GM19463 (cell line): ENCODE results near the gene CHKA.

ENCODE experiments used
- ATAC-seq: cut with Tn5 transposase; IDR thresholded peaks from one replicate; pipeline ENCODE4 v1.9.1; 2021; ENCODE audit warnings: mild to moderate bottlenecking, moderate library complexity; ENCODE audit not compliant: unreplicated experiment

The CHKA gene

DNA sequence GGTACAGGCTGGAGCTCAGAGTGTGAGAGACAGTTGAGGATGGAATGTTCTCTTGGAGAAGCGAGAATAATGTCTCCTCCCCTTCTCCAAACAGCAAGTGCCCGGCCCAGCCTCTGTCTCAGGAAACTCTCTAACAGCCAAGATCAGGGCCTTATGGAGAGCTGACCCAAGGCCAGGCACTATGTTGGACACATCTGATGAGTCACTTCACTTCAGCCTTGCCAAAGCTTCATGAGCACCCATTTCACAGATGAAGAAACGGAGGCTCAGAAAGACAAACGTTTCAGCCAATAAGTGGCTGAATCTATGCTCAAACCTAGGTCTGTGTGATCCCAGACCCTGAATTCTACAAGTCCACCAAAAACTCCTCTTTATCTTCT lies 22.1 kb upstream of the CHKA start:
- no peak for ATAC-seq

DNA sequence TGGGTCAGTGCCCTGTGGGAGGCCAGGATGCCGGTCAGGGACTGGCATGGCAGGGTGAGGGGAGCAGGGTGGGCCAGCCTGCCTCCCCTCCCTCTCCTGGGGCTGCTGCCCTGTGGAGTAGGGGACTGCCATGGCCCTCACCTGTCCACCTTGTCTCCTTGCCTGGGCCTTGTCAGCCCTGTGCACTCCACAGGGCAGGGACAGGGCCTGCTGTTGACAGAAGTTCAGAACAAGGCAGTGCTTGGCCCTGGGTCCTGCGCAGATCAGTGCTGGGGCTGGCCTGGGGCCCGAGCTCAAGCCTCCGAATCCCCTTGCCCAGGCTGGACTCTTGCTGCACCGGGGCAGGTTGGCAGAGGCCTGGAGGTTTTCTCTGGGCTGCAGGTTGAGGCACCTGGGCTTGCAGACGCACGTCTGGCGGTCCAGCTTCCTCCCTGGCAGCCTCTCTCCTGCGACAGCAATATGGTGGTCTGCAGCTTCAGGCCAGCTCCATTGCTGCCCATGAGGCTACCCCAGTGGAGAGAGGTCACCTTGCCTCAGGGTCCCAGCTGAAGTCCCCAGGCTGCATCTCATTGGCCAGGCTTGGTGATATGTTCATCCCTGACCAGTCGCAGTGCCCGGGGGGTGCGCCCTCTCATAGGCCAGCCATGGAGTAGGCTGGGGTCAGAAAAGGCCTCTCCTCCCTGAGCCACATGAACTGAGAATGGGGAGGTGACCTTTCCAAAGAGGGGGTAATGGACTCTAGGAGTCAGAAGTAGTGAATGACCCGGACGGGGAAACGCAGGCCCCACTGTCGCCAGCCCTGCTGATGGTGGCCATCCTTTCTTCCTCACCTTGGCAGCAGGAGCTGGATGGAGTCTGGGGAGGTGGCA lies 21.5 kb upstream of the CHKA start:
- ATAC-seq, result no peak

- no peak for ATAC-seq
Observed at GRCh38 chr11:68142028-68142412, 20.8 kb upstream of the CHKA start.

DNA sequence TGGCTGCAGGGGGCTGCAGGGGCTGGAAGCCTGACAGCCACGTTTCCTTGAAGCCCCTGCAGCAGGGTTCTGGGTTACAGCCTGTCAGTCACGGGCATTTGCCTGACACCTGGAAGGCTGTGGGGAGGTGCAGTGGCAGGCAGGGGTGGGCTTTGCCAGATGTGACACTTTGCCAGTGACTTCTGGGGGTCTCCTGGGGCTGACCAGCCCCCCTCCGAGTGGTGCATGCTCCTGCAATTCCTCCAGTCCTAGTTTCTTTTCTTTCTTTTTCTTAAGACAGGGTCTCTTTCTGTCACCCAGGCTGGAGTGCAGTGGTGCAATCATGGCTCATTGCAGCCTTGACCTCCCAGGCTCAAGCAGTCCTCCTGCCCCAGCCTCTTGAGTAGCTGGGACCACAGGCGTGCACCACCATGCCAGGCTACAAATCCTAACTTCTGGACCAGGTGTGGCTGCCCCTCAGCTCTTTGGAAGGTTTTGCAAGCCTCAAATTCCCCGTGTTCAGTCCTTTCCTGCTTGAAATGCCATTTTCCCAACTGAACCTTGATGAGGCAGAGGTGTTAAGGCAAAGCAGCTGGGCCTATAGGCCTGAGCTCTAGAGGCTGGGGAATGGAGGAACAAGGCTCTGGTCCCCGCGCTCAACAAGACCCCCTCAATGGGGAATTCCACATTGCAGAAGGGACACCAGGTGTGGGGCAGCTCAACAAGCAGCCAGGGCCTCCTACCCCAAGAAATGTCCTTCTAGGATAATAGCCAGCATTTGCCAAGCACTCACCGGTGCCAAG lies 20.2 kb upstream of the CHKA start:
- no peak for ATAC-seq

DNA sequence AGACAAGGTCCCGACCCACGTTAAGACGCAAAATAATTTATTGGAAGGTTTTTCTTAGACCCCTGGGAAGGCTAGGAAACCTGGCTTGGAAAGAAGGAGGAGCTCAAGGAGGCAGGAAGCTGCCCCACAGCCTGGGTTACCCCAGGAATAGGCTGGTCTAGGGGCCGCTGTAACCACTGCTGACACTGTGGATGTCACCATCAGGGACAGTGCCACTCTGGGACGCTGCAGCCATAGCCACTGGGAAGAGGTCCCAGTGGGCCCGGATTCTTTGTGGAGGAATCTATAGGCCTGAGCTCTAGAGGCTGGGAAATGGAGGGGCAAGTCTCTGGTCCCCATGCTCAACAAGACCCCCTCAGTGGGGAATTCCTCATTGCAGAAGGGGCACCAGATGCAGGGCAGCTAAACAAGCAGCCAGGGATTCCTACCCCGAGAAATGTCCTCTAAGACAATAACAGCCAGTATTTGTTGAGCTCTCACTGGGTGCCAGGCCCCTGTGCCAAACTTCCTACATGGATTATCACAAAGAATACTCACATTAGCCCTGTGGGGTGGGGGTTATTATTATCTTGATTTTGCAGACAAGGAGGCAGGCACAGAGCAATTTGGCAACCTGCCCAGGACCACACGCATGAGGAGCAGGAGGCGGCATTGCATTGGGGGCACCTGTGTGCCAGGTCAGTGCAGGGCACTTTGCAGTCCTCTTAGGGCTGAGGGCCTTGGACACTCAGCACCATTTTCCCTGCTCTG lies 19.5 kb upstream of the CHKA start:
- no peak for ATAC-seq

- ATAC-seq, result no peak
Observed at GRCh38 chr11:68138237-68138636, 17.0 kb upstream of the CHKA start.

DNA sequence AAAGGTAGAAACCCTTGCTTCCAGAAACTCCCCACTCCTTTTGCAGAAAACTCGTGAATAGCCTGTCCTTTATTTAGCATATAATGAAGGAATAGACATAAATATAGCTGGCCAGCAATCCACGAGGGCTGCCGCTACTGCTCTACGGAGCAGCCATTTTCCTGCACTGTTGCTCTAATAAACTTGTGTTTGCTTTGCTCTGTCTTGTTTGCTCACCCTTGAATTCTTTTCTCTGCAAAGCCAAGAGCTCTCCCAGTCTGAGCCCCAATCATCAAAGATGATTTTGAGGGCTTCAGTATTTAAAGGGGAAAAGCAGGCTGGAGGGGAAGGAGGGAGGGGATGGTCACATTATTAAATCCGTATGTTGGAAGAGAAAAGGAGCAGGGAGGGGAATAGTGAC lies 16.6 kb upstream of the CHKA start:
- ATAC-seq, result no peak

GRCh38 chr11:68136866-68137265 lies 15.7 kb upstream of the CHKA start:
- no peak for ATAC-seq

DNA sequence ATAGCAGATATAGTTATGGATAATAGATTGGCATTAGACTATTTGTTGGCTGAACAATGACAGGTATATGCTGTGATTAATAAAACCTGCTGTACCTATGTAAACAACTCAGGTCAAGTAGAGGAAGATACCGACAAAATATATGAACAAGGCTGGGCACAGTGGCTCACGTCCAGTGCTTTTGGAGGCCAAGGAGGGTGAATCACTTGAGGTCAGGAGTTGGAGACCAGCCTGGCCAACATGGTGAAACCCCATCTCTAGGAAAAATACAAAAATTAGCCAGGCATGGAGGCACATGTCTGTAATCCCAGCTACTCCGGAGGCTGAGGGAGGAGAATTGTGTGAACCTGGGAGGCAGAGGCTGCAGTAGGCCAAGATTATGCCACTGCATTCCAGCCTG lies 14.0 kb upstream of the CHKA start:
- no peak for ATAC-seq

- no peak for ATAC-seq
Observed at GRCh38 chr11:68133761-68134160, 12.6 kb upstream of the CHKA start.

DNA sequence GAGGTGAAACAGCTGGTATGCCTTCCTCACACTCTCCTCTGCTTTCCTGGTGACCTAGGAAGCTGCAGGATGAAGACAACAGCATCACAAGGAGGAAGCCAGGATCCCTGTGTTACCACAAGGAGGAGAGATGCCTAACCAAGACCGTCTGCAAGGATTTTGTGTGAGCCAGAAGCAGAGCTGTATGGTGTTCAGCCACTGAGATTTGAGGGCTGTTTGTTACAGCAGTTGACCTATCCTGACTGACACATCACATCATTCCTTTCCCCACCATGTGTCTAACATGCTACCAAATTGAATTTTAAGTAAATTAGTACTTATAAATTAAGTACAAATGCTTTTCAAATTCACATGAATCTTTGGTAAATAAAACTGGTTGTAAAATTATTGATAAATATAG lies 8.9 kb upstream of the CHKA start:
- no peak for ATAC-seq

- no peak for ATAC-seq
Observed at GRCh38 chr11:68128682-68129327, 7.6 kb upstream of the CHKA start.

DNA sequence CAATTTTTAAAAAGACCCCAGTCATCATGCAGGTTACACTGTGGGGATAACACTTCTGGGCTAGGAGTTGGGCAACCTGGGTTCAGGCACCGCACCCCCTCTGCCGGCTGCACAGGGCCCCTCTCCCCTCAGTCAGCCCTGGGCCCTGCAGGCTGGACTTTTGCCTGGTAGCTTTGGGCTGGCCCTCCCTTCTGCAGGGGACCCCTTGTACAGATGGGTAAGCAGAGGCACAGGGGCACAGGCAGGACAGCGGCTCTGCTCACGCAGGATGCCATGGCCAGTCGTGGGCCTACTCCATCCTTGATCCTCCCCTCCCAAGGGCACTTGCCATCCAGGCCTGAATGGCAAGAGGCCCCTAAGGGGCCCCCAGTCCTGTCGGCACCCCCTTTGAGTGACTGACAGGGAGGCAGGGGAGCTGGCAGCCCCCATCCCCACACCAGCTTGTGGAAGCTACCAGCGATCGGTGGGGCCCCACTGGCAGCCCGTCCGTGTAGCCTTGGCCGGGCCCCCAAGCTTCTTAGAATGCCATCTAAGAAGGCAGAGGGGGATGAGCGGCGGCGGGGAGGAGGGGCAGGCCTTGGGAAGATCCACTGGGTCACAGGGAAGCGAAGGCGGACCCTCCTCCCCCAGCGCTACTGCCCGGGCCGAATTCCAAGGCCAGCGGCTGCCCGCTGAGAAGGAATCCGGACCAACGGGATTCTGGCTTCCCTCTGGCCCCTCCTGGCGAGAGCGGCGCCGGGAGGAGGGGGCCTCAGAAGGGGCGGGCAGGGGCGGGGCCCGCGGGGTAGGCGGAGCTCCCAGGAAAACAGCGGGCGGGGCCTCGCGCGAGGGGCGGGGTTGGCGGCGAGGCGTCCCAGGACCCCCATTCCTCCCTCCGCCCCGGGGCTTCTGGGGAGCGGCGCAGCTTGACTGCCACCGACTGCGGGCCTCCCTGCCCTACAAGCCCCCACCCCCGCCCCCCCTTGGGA lies 6.8 kb upstream of the CHKA start:
- ATAC-seq, result no peak

DNA sequence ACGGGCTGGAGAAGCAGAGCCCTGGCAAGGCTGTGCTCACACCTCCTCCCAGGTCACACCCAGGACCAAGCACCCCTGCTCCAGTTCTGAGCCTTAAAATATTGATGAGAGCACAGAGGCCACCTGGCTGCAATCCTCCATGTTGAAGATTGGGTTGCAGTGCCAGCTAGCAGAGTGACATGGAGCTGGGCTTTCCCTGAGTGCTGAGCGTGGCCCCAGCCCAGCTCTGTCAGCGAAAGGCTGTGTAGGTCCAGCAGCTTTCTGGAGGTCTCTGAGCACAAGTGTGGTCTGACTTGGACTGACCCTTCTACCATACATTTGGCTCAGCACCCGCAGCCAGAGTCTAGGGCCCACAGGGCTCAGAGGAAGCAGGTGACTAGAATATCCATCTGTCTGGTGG lies 4.0 kb upstream of the CHKA start:
- ATAC-seq, result no peak

DNA sequence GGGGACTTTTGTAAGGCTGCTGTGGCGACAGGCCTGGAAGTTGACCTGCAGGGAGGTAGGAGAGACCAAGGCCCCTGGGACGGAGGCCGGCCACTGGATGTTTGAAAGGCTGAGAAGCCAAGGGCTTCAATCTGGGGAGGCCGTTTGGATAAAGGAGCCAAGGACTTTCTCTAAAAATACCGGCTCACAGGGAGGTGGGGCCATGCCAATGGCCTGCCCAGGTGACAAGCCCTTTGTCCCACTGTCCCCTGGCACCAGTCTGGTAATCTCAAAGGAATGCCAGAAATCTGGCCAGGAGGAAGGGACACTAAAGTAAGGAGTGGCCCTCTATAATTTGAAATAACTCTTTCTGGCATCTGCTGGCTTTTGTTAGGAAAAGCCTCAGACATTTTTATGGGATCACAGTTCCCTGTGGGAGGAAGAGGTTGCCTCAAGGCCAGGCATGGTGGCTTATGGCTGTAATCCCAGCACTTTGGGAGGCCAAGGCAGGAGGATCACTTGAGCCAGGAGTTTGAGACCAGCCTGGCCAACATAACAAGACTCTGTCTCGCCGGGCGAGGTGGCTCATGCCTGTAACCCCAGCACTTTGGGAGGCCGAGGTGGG lies 1.9 kb upstream of the CHKA start:
- no peak for ATAC-seq

- peak; percentile 25 for ATAC-seq
Observed at GRCh38 chr11:68120273-68121066, 718 bp downstream of the CHKA start.

DNA sequence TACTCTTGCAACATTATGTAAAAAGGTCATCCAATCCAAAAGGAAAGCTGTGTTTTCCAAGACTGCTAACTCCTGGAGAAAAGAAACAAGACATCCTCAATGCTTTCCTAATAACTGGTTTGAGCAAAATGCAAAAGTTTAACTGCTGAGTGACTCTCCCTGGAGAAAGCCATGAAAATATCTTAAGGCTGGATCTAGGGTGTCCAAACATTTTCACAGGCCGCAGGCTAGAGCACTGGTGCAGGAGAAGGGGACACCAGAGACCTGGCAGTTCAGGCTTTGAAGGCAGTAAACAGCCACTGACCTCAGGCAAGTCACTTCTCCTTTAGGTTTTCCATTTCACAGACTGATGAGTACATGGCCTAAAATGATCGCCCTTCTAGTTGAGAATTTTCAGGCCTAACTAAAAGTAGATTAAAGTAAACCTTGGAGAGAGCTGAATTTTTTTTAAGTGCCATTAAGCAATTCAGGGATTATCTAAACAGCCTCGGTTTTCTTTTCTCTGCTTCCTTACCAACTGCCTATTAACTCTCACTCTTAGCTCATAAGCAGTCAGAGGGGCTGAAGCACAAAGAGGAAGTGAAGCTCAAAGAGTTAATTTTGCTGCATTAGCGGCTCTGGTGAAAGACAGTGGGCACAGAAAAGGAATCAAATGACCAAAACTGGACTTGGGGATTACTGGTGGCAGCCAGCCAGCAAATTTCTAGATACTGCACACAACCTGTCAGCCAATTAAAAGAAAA lies 2.3 kb downstream of the CHKA start:
- no peak for ATAC-seq

DNA sequence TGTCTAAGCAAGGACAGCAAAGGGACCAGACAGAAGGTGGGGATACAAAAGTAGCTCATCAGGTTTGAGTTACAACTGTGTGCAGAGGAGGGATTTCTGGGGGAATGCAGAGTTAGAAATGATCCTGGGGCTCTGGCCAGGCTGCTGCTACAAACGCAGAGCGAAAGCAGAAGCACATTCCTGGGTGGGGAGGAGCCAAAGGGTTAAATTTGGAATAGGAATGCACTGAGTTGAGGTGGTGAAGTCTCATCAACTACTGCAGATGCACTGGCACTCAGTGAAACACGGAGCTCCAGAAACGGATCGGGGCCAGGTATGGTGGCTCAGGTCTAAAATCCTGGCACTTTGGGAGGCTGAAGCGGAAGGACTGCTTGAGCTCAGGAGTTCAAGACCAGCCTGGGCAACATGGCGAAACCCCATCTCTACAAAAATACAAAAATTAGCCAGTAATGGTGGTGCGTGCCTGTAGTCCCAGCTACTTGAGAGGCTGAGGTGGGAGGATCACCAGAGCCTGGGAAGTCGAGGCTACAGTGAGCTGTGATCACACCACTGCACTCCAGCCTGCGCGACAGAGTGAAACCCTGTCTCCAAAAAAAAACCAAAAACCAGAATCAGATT lies 3.2 kb downstream of the CHKA start:
- no peak for ATAC-seq
